GM19193 (cell line): ENCODE results near the gene DYNLT2.

Source experiments
- POLR2A ChIP-seq: IDR thresholded peaks from 4 replicates; pipeline ENCODE4 v1.6.1; 2011; ENCODE audit not compliant: insufficient read depth, insufficient read length; ENCODE audit errors: extremely low read depth

DYNLT2 gene

GRCh38 chr6:169775321-169775720, 23.9 kb upstream of the DYNLT2 start:
- no peak for TF ChIP-seq POLR2A

- TF ChIP-seq POLR2A: no peak
Observed at GRCh38 chr6:169774347-169774746, 23.0 kb upstream of the DYNLT2 start.

- TF ChIP-seq POLR2A: no peak
Observed at GRCh38 chr6:169766921-169767736, 15.8 kb upstream of the DYNLT2 start.

GRCh38 chr6:169766232-169766631, 14.9 kb upstream of the DYNLT2 start:
- no peak for TF ChIP-seq POLR2A

GRCh38 chr6:169763881-169764280, 12.5 kb upstream of the DYNLT2 start:
- no peak for TF ChIP-seq POLR2A

GRCh38 chr6:169763308-169763707, 11.9 kb upstream of the DYNLT2 start:
- no peak for TF ChIP-seq POLR2A

GRCh38 chr6:169755162-169755561, 3.8 kb upstream of the DYNLT2 start:
- TF ChIP-seq POLR2A: no peak

- no peak for TF ChIP-seq POLR2A
Observed at GRCh38 chr6:169752074-169752623, 777 bp upstream of the DYNLT2 start.

- no peak for TF ChIP-seq POLR2A
Observed at GRCh38 chr6:169746556-169746955, 4.8 kb downstream of the DYNLT2 start.

- no peak for TF ChIP-seq POLR2A
Observed at GRCh38 chr6:169745405-169745804, 6.0 kb downstream of the DYNLT2 start.

- no peak for TF ChIP-seq POLR2A
Observed at GRCh38 chr6:169741344-169741743, 10.0 kb downstream of the DYNLT2 start.

GRCh38 chr6:169738976-169739529, 12.3 kb downstream of the DYNLT2 start:
- no peak for TF ChIP-seq POLR2A

- no peak for TF ChIP-seq POLR2A
Observed at GRCh38 chr6:169738204-169738975, 13.0 kb downstream of the DYNLT2 start.

- TF ChIP-seq POLR2A: no peak
Observed at GRCh38 chr6:169729961-169730360, 21.4 kb downstream of the DYNLT2 start.

- TF ChIP-seq POLR2A: no peak
Observed at GRCh38 chr6:169726963-169727362, 24.4 kb downstream of the DYNLT2 start.
